Measurements from ENCODE around the gene ST7. TPM values are rescaled to one million over a fixed set of nuclear protein-coding genes. Genes with fewer than 3 reads are reported as not detected.

The ST7 gene
- total RNA-seq, 2 experiments from 2014 or later, result 4.9 to 5.4 TPM

DNA sequence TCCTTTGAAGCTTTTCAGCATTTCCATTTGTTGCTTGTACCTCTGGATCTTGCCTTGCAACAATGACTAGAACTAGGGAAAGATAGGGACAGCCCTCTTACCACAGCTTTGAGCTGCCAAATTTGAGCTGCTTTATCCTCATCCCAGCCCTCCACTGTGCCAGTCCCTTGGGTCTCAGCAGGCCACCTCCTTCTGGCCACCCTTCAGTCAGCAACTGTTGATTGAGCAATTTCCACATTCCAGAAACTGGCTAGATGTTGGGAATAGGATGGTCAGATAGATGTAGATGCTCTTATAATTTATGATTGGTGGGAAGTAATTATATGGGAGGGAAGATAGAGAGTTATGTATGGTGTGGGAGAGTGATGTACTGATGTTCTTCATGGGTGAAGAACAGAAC lies 100.1 kb downstream of the ST7 start:
- no peak overlapping the region for H3K27ac Mint-ChIP-seq
- ChIA-PET CTCF (no interaction called here), POLR2A (no interaction called here)
- DNase-seq, result no peak
- TF ChIP-seq, protein P1, sequence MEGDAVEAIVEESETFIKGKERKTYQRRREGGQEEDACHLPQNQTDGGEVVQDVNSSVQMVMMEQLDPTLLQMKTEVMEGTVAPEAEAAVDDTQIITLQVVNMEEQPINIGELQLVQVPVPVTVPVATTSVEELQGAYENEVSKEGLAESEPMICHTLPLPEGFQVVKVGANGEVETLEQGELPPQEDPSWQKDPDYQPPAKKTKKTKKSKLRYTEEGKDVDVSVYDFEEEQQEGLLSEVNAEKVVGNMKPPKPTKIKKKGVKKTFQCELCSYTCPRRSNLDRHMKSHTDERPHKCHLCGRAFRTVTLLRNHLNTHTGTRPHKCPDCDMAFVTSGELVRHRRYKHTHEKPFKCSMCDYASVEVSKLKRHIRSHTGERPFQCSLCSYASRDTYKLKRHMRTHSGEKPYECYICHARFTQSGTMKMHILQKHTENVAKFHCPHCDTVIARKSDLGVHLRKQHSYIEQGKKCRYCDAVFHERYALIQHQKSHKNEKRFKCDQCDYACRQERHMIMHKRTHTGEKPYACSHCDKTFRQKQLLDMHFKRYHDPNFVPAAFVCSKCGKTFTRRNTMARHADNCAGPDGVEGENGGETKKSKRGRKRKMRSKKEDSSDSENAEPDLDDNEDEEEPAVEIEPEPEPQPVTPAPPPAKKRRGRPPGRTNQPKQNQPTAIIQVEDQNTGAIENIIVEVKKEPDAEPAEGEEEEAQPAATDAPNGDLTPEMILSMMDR (IDR thresholded peaks at IDR 0.05), result no peak
- H3K27me3 ChIP-seq (ENCODE audit: control insufficient read depth in 1 of 2, insufficient read depth in 2 of 2, low read length in 2 of 2), result no peaks in the 10 kb centered on the region
- H3K4me1 ChIP-seq (ENCODE audit: insufficient read depth, low read length), result peaks cover 14% of the 10 kb centered on the region
- H3K36me3 ChIP-seq (ENCODE audit: insufficient read depth, low read length), result no peaks in the 10 kb centered on the region
- H3K27me3 Mint-ChIP-seq, result no peaks in the 10 kb centered on the region
- no peaks in the 10 kb centered on the region for H3K36me3 Mint-ChIP-seq (ENCODE audit: low read depth)
- no peak overlapping the region for H3K4me3 ChIP-seq (ENCODE audit: low read length)
- no peaks in the 10 kb centered on the region for H3K9me3 ChIP-seq (ENCODE audit: control insufficient read depth in 1 of 2, insufficient read depth in 1 of 2, low read length in 2 of 2)
- no peak for ATAC-seq (ENCODE audit: poor library complexity)
- H3K4me1 Mint-ChIP-seq (ENCODE audit: low read depth), result peaks cover 22% of the 10 kb centered on the region
- intact Hi-C loops (cut with DNase I, micrococcal nuclease), result no loop called here
- no peak overlapping the region for H3K27ac ChIP-seq (ENCODE audit: low read depth in 1 of 2, low read length in 2 of 2)
- no peaks in the 10 kb centered on the region for H3K9me3 Mint-ChIP-seq
- no peak overlapping the region for H3K4me3 Mint-ChIP-seq

DNA sequence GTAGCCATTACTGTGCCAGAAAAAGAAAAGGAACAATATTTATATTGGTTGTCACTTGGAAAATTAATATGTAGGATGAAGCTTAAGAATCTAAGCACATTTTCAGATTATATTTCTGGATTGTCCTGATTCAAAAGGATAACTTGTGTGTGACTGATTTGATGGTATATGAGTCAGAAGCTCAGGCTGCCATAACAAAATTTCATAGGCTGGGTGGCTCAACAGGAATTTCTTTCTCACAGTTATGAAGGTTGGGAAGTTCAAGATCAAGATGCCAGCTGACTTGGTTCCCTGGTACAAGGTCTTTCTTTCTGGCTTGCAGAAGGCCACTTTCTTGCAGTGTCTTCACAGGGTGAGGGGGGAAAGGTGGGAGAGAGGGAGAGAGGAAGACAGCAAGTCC lies 108.5 kb downstream of the ST7 start:
- no peak for ATAC-seq (ENCODE audit: poor library complexity)
- TF ChIP-seq, protein P1 (IDR thresholded peaks at IDR 0.05), result no peak
- ChIA-PET CTCF (interaction anchor here (1.3 kb wide), 1 partner anchor 26 kb away, joined by 4 read pairs; no protein-coding TSS in a partner anchor), POLR2A (no interaction called here)
- H3K9me3 ChIP-seq (ENCODE audit: control insufficient read depth in 1 of 2, insufficient read depth in 1 of 2, low read length in 2 of 2), result no peaks in the 10 kb centered on the region
- H3K4me3 ChIP-seq (ENCODE audit: low read length), result no peak overlapping the region
- H3K36me3 ChIP-seq (ENCODE audit: insufficient read depth, low read length), result no peaks in the 10 kb centered on the region
- H3K4me1 ChIP-seq (ENCODE audit: insufficient read depth, low read length), result no peaks in the 10 kb centered on the region
- H3K27ac ChIP-seq (ENCODE audit: low read depth in 1 of 2, low read length in 2 of 2), result no peak overlapping the region
- no peak overlapping the region for H3K27ac Mint-ChIP-seq
- no peaks in the 10 kb centered on the region for H3K27me3 ChIP-seq (ENCODE audit: control insufficient read depth in 1 of 2, insufficient read depth in 2 of 2, low read length in 2 of 2)
- no peaks in the 10 kb centered on the region for H3K27me3 Mint-ChIP-seq
- no peak for DNase-seq
- H3K4me3 Mint-ChIP-seq, result no peak overlapping the region
- no peaks in the 10 kb centered on the region for H3K9me3 Mint-ChIP-seq
- no peaks in the 10 kb centered on the region for H3K36me3 Mint-ChIP-seq (ENCODE audit: low read depth)
- H3K4me1 Mint-ChIP-seq (ENCODE audit: low read depth), result no peaks in the 10 kb centered on the region
- intact Hi-C loops (cut with DNase I, micrococcal nuclease), result no loop called here

DNA sequence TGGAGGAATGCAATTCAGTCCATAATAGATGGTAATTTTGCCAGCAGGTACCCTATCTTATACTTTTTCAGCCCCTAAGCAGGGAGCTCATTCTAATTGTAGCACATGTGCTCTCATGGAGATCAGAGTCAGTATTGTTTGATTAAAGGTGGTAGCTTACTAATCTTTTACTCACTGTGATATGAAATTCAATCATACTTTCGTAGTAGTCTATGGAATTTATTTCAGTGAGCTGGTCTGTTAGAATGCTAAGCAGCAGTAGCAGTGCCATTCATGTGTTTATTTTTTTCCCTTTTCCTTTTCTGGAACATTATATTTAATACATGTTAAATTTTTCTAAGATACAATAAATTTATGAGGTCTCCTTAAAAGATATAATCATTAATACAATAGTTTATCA lies 109.0 kb downstream of the ST7 start:
- Mint-ChIP-seq H3K36me3 (ENCODE audit: low read depth) (no peaks in the 10 kb centered on the region), H3K4me1 (ENCODE audit: low read depth) (no peaks in the 10 kb centered on the region), H3K27ac (no peak overlapping the region), H3K4me3 (no peak overlapping the region), H3K9me3 (no peaks in the 10 kb centered on the region), H3K27me3 (no peaks in the 10 kb centered on the region)
- POLR2A ChIA-PET, result no interaction called here
- no peaks in the 10 kb centered on the region for H3K4me1 ChIP-seq (ENCODE audit: insufficient read depth, low read length)
- DNase-seq, result no peak
- no peaks in the 10 kb centered on the region for H3K36me3 ChIP-seq (ENCODE audit: insufficient read depth, low read length)
- no peak for ATAC-seq (ENCODE audit: poor library complexity)
- H3K4me3 ChIP-seq (ENCODE audit: low read length), result no peak overlapping the region
- CTCF ChIA-PET, result no interaction called here
- no peaks in the 10 kb centered on the region for H3K9me3 ChIP-seq (ENCODE audit: control insufficient read depth in 1 of 2, insufficient read depth in 1 of 2, low read length in 2 of 2)
- intact Hi-C loops (cut with DNase I, micrococcal nuclease), result no loop called here
- no peaks in the 10 kb centered on the region for H3K27me3 ChIP-seq (ENCODE audit: control insufficient read depth in 1 of 2, insufficient read depth in 2 of 2, low read length in 2 of 2)
- TF ChIP-seq, protein P1 (IDR thresholded peaks at IDR 0.05), result no peak
- no peak overlapping the region for H3K27ac ChIP-seq (ENCODE audit: low read depth in 1 of 2, low read length in 2 of 2)
